Measurements from ENCODE around the gene CCDC136.

CCDC136 gene

GRCh38 chr7:128777156-128778123 lies 14.3 kb upstream of the CCDC136 start:
- DNase-seq = peak; percentile 15

- no peak for DNase-seq
Measured at GRCh38 chr7:128778946-128779345, 12.8 kb upstream of the CCDC136 start.

GRCh38 chr7:128781126-128781525 lies 10.6 kb upstream of the CCDC136 start:
- DNase-seq = no peak

GRCh38 chr7:128781851-128782250 lies 9.9 kb upstream of the CCDC136 start:
- no peak for DNase-seq

- DNase-seq = peak; percentile 79
Measured at GRCh38 chr7:128783143-128783861, 8.5 kb upstream of the CCDC136 start.

DNA sequence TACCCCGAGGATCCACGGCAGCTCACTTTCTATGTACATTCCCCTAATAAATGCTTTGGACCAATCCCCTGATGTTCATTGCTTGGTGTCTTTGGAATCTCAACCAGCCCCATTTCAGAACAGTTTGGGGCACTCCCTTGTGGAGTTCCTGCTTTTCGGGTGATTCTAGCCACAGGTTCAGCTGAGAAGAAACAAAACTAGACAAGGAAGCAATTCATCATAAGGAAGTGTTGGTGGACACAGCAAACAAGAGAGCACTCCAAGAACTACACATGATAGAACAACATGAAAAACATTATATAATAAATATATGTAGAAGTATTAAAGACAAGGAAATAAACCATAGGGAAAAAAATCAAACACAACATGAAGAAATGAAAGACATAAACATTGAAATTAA lies 6.0 kb upstream of the CCDC136 start:
- DNase-seq = no peak

DNA sequence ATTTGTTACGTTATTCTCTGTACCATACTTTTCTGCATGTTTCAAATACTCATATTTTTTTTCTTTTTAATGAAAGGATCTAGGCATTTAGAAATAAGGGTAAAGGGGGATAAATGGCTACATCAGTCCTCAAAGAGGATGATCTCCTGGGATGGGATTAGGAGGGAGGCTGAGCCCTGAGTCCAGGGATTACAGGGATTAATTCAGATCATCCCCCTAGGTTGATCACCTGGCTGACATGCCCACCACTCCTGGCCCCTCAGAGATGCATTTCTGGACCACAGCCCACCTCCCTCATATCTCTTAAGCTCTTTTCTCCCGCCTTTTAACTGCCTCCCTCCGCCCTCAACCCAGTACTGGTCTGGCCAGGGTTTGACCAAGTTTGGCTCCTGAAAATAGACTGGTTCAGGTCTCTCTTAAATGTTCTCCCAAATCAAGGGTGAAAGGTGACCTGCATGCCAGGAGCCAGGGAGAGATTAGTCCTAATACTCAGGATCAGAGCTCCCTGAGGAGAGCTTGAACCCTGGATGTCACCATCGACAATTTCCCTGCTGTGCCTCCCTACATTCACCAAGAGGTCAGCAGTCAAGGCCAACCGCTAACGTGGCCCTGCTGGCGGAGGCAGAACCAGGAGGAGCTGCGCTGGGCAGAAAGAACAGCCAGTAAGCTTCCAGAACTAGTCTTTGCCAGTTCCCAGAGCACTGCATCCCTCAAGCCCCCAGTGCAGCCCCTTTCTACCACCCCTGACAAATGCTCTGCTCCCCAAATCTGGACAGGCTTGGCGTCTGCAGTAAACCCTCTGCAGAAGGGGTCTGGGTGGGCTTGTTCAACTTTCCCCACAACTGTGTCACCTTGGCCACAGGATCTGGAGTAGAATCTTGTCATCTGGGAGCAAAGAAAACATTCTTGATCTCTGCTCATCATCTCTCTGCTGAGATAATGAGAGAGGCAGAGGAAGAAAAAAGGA lies 3.0 kb upstream of the CCDC136 start:
- no peak for DNase-seq

DNA sequence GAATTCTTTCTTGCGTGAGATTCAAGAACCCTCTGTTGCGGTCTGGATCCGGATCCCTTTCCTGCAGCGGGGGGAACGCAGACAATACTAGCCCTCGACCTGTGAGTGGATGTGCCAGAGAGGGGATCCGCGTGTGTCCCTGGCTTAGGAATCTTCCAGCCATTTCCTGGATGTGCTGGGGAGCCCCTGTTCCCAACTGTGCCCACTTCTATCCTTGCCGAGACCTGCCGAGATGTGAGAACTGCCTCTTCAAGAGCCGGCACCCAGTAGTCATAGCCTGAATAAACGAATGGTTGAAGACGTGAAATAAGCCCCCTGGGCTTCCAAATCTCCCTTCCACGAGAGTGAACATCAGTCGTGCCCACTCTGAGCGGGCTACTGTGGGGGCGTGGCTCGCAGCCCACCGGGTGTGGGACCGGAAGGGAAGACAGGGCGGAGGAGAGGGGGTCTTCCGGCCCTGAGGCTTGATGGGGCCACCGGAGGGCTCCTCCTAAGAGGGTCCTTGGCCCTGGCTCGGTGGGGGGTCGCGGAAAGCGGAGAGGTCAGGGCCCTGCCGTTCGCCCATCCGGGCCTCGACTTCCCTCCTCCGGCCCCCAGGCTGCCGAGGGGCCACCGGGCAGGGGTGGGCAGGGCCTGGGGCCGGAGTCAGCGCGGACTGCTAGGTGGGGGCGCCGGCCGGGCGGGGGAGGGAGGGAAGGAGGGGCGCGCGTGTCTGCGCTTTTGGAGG lies 1.3 kb upstream of the CCDC136 start:
- no peak for DNase-seq

DNA sequence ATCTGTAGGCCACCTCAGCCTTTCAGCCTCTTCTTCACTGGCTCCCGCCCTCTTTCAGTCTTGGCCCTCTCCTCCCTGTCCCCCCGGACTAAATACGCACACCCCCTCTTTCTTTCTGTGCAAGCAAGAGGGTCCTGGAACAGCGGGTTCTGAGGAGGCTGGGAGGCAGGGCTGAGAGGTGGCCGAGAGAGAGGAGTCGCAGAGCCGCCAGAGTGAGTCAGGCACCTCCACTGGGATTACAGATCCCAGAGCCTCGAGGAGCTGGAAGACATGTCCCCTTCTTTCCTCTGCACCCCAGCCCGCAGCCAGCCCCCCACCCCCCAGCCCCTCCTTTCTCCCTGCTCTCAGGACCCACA lies 182 bp downstream of the CCDC136 start:
- DNase-seq = no peak

- DNase-seq = peak; percentile 19
Measured at GRCh38 chr7:128792471-128793180, 858 bp downstream of the CCDC136 start.

DNA sequence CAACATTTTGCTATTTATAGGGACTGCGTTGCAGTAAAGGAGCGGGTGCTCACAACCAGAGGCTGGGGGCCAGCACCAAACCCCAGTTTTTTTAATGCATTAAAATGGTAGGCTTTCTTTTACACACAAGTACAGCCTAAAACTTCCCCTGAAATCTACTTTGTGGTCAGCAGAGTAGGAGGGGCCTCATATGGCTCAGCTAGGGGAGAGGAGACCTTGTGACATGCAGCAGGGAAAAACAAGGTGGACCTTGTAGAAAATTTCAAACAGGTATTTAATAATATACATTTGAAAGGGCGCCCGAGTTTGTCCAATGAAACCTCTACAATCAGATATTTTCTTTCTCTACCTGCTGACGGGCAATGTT lies 1.4 kb downstream of the CCDC136 start:
- DNase-seq = peak; percentile 31

DNA sequence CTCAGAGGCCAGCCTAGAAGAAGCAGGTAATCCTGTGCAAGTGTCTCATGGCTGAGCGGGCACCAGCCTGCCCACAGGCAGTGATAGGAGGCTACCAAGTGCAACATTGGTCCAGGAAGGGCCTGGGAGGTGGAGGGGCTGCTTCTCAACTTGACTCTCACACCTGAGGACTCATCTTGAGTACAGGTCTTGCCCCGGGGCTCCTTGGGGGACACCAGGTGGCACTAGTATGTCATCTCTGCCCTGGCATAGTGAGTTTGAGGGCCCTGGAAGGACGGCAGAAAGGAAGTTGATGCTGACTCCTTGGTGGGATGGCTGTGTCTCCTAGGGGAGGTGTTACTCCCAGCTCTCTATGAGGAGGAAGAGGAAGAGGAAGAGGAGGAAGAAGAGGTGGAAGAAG lies 2.3 kb downstream of the CCDC136 start:
- peak; percentile 2 for DNase-seq

GRCh38 chr7:128794436-128794835 lies 2.7 kb downstream of the CCDC136 start:
- no peak for DNase-seq

DNA sequence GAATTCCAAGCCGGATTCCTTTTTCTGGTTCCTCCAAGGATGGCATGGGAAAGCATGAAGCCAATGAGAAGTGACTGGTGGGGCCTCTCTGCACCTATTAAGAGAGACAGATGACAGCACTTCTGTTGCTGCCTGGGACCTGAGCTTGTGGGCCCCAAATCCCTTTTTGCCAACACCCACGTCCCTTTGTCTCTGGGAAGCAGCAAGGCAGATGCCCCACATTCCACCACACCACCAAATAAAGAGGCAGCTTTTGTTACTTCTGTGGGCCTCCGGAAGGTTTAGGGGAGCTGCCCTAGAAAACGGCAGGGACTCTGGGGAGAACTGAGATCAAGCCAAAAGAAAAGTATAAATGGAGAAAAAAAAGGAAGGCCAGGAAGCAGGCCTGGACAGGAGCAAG lies 3.4 kb downstream of the CCDC136 start:
- DNase-seq = no peak

- no peak for DNase-seq
Measured at GRCh38 chr7:128796327-128796726, 4.6 kb downstream of the CCDC136 start.

DNA sequence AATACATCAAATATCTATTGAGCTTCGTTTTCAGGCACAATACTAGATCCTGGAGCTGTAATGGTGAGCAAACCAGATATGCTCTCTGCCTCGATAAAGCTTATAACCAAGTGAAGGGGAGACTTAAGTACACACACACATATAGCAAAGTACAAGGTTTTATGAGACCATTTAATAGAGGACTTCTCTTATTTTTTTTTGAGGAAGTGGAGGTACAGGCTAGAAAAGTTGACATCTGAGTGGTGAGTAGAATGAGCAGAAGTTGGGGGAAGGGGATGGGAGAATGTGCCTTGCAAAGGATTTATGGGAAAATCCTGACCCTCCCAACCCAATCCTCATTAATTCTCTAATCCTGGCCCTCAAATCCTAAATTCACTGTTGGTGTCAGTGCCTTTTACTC lies 7.7 kb downstream of the CCDC136 start:
- DNase-seq = peak; percentile 2

DNA sequence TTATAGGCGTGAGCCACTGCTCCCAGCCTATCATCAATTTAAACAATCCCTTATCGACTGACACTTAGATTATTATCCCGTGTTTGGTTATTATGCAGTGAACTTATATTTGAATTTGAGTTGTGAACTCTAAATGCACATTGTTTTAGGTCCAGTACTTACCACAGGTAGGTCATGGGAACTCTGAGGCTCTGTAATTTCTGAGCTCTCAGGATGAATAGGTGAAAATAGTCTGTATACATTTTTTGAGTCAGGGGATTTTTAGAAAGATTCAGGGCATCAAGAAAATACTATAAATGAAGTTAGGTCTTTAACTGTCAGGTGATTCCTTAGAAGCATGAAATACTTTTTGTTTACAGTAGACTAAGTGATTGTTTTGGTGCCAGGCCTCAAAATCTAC lies 8.8 kb downstream of the CCDC136 start:
- no peak for DNase-seq

DNA sequence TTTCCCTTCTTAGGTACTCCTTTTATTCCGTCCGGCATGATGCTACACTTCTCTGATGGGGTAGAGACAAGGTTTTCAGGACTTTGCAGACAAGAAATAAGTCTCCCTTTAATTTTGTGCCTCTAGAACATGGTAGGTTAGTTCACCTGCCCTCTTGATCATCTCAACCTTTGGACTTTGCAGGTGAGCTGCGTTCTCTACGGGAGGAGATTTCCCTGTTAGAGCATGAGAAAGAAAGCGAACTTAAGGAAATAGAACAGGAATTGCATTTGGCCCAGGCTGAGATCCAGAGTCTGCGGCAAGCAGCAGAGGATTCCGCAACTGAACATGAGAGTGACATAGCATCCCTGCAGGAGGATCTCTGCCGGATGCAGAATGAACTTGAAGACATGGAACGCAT lies 9.2 kb downstream of the CCDC136 start:
- no peak for DNase-seq

GRCh38 chr7:128801667-128802418 lies 10.1 kb downstream of the CCDC136 start:
- no peak for DNase-seq

DNA sequence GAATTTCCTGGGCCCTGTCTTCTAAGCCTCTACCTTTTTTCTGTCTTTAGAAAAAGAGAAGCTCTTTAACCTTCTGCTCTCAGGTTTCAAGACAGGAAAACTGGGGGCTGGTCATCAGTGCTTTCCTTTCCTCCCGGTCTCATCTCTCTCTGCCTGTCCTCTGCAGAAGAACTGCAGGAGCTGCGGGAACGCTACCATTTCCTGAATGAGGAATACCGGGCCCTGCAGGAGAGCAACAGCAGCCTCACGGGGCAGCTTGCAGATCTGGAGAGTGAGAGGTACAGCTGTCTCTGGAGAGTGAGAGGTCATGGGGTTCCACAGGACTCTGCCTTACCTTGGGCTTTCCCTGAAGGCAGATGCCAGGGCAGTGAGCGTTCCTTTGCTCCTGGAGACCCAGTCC lies 12.7 kb downstream of the CCDC136 start:
- DNase-seq = no peak

- no peak for DNase-seq
Measured at GRCh38 chr7:128805225-128805624, 13.5 kb downstream of the CCDC136 start.
